HEK293 (cell line): Measurements from ENCODE around the gene LRRC26.
A peak's percentile ranks its signal among the peaks of the same experiment; 100 is the strongest.

Experiments used
- EGR2 ChIP-seq: fragments of 450-650 bp; formaldehyde crosslinking; IDR thresholded peaks from 2 replicates; pipeline ENCODE4 v1.5.1; 2016; ENCODE audit warnings: low read depth, missing biosample characterization, missing genetic modification characterization
- KLF10 ChIP-seq: fragments of 450-650 bp; IDR thresholded peaks from 2 replicates; pipeline ENCODE4 v1.5.1; 2018; ENCODE audit warnings: missing biosample characterization, mild to moderate bottlenecking, missing genetic modification characterization
- KLF9 ChIP-seq: fragments of 450-650 bp; formaldehyde crosslinking; IDR thresholded peaks from 2 replicates; pipeline ENCODE4 v1.5.1; 2016; ENCODE audit warnings: missing biosample characterization, missing genetic modification characterization, low read depth
- PRDM1 ChIP-seq: fragments of 450-650 bp; formaldehyde crosslinking; IDR thresholded peaks from 2 replicates; pipeline ENCODE4; 2016; ENCODE audit warnings: missing biosample characterization, missing genetic modification characterization
- SALL2 ChIP-seq: fragments of 450-650 bp; formaldehyde crosslinking; IDR thresholded peaks from 2 replicates; pipeline ENCODE4 v1.5.0; 2017; ENCODE audit warnings: missing biosample characterization, mild to moderate bottlenecking, missing genetic modification characterization, borderline replicate concordance
- ZBTB21 ChIP-seq: fragments of 450-650 bp; formaldehyde crosslinking; IDR thresholded peaks from 2 replicates; pipeline ENCODE4 v1.5.1; 2017; ENCODE audit warnings: missing biosample characterization, missing genetic modification characterization
- ZNF132 ChIP-seq: fragments of 450-650 bp; formaldehyde crosslinking; IDR thresholded peaks from 2 replicates; pipeline ENCODE4 v1.5.1; 2017; ENCODE audit warnings: missing biosample characterization, missing genetic modification characterization, borderline replicate concordance
- ZNF19 ChIP-seq: fragments of 450-650 bp; formaldehyde crosslinking; IDR thresholded peaks from 2 replicates; pipeline ENCODE4; 2016; ENCODE audit warnings: missing biosample characterization, missing genetic modification characterization, low read depth
- ZNF223 ChIP-seq: fragments of 450-650 bp; formaldehyde crosslinking; IDR thresholded peaks from 2 replicates; pipeline ENCODE4 v1.5.1; 2016; ENCODE audit warnings: missing biosample characterization, missing genetic modification characterization
- ZNF248 ChIP-seq: fragments of 450-650 bp; formaldehyde crosslinking; IDR thresholded peaks from 2 replicates; pipeline ENCODE4 v1.5.1; 2017; ENCODE audit warnings: missing biosample characterization, missing genetic modification characterization
- ZNF354C ChIP-seq: fragments of 450-650 bp; formaldehyde crosslinking; IDR thresholded peaks from 2 replicates; pipeline ENCODE4 v1.5.1; 2016; ENCODE audit warnings: missing biosample characterization, missing genetic modification characterization, low read depth, borderline replicate concordance
- ZNF37A ChIP-seq: fragments of 450-650 bp; IDR thresholded peaks from 2 replicates; pipeline ENCODE4 v1.5.1; 2018; ENCODE audit warnings: missing biosample characterization, missing genetic modification characterization
- ZNF426 ChIP-seq: fragments of 450-650 bp; formaldehyde crosslinking; IDR thresholded peaks from 2 replicates; pipeline ENCODE4 v1.5.1; 2017; ENCODE audit warnings: missing biosample characterization, missing genetic modification characterization, mild to moderate bottlenecking, inconsistent platforms, moderate library complexity
- ZNF585B ChIP-seq: fragments of 450-650 bp; formaldehyde crosslinking; IDR thresholded peaks from 2 replicates; pipeline ENCODE4 v1.5.1; 2016; ENCODE audit warnings: missing biosample characterization, missing genetic modification characterization
- ZNF596 ChIP-seq: fragments of 450-650 bp; IDR thresholded peaks from 2 replicates; pipeline ENCODE4 v1.5.0; 2018; ENCODE audit warnings: missing biosample characterization, mild to moderate bottlenecking, missing genetic modification characterization, moderate library complexity
- ZNF76 ChIP-seq: fragments of 450-650 bp; formaldehyde crosslinking; IDR thresholded peaks from 2 replicates; pipeline ENCODE4; 2016; ENCODE audit warnings: low read depth, missing biosample characterization, missing genetic modification characterization, borderline replicate concordance
- ZNF837 ChIP-seq: fragments of 450-650 bp; formaldehyde crosslinking; IDR thresholded peaks from 2 replicates; pipeline ENCODE4 v1.5.1; 2016; ENCODE audit warnings: missing biosample characterization, missing genetic modification characterization
- TF ChIP-seq, protein P1 (sequence below): fragments of 450-650 bp; formaldehyde crosslinking; conservative IDR thresholded peaks from 2 replicates; pipeline ENCODE4 v1.5.1; 2016; ENCODE audit warnings: low read depth, missing biosample characterization, missing genetic modification characterization
- TF ChIP-seq, protein P2 (sequence below): fragments of 450-650 bp; IDR thresholded peaks from 2 replicates; pipeline ENCODE4 v1.5.1; 2018; ENCODE audit warnings: missing biosample characterization, missing genetic modification characterization
- TF ChIP-seq, protein P3 (sequence below): fragments of 450-650 bp; formaldehyde crosslinking; IDR thresholded peaks from 2 replicates; pipeline ENCODE4 v1.5.1; 2017; ENCODE audit warnings: missing biosample characterization, mild to moderate bottlenecking, missing genetic modification characterization, moderate library complexity
- TF ChIP-seq, protein P4 (sequence below): fragments of 450-650 bp; formaldehyde crosslinking; IDR thresholded peaks from 2 replicates; pipeline ENCODE4 v1.5.1; 2016; ENCODE audit warnings: missing biosample characterization, missing genetic modification characterization
- TF ChIP-seq, protein P5 (sequence below): fragments of 450-650 bp; formaldehyde crosslinking; IDR thresholded peaks from 2 replicates; pipeline ENCODE4 v1.5.1; 2016; ENCODE audit warnings: missing biosample characterization, missing genetic modification characterization
- TF ChIP-seq, protein P6 (sequence below): fragments of 450-650 bp; formaldehyde crosslinking; optimal IDR thresholded peaks from 2 replicates; pipeline ENCODE3; 2016; ENCODE audit warnings: missing biosample characterization, mild to moderate bottlenecking, missing genetic modification characterization
- TF ChIP-seq, protein P7 (sequence below): fragments of 450-650 bp; formaldehyde crosslinking; IDR thresholded peaks from 2 replicates; pipeline ENCODE4 v1.5.1; 2016; ENCODE audit warnings: missing biosample characterization, missing genetic modification characterization

LRRC26 gene

DNA sequence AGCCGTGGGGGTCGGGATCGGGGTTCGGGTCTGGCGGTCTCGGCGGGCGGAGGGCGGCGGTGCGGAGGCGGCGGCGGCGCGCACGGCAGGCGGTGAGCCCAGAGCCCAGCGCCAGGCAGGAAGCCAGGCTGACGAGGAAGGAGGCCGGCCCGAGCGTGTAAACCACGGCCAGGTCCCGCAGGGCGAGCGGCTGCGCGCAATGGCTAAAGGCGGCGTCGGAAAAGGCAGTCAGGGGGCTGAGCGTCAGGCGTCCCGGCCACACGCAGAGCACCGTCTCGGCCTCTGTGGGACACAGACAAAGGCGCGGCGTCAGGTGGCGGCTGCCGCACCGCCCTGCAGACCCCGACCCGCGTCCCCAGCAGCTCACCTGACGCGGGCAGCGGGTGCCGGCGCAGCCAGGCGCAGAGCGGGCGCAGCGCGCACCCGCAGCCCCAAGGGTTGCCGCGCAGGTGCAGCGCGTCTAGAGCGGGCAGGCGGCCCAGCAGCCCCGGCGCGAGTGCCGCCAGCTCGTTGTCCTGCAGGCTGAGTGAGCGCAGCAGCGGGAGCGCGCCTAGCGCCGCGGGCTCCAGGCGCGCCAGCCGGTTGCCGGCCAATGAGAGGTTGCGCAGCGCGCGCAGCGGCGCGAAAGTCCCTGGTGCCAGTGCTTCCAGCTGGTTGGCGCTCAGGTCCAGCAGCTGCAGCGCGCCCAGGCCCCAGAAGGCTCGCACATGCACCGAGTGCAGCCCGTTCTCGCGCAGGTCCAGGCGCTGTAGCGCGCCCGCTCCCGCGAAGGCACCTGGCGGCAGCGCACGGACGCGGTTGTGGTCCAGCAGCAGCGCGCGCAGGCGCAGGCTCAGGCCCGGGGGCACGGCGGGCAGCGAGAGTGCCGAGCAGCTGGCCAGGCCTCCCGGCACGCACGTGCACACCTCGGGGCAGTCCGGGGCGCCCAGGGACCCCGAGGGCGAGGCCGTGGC lies 671 bp downstream of the LRRC26 start (continued):
- TF ChIP-seq, protein P1, sequence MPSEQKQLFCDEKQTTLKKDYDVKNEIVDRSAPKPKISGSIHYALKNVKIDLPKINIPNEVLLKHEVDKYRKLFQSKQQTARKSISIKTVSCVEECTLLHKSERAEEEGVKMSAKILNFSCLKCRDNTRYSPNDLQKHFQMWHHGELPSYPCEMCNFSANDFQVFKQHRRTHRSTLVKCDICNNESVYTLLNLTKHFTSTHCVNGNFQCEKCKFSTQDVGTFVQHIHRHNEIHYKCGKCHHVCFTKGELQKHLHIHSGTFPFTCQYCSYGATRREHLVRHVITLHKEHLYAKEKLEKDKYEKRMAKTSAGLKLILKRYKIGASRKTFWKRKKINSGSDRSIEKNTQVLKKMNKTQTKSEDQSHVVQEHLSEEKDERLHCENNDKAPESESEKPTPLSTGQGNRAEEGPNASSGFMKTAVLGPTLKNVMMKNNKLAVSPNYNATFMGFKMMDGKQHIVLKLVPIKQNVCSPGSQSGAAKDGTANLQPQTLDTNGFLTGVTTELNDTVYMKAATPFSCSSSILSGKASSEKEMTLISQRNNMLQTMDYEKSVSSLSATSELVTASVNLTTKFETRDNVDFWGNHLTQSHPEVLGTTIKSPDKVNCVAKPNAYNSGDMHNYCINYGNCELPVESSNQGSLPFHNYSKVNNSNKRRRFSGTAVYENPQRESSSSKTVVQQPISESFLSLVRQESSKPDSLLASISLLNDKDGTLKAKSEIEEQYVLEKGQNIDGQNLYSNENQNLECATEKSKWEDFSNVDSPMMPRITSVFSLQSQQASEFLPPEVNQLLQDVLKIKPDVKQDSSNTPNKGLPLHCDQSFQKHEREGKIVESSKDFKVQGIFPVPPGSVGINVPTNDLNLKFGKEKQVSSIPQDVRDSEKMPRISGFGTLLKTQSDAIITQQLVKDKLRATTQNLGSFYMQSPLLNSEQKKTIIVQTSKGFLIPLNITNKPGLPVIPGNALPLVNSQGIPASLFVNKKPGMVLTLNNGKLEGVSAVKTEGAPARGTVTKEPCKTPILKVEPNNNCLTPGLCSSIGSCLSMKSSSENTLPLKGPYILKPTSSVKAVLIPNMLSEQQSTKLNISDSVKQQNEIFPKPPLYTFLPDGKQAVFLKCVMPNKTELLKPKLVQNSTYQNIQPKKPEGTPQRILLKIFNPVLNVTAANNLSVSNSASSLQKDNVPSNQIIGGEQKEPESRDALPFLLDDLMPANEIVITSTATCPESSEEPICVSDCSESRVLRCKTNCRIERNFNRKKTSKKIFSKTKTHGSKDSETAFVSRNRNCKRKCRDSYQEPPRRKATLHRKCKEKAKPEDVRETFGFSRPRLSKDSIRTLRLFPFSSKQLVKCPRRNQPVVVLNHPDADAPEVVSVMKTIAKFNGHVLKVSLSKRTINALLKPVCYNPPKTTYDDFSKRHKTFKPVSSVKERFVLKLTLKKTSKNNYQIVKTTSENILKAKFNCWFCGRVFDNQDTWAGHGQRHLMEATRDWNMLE (tag by site-specific recombination): no peak
- TF ChIP-seq ZNF19 (tag by site-specific recombination): no peak
- TF ChIP-seq KLF10 (tag by site-specific recombination): no peak; the same call in 1 of the 2 replicates
- no peak for TF ChIP-seq ZNF248 (tag by site-specific recombination)
- peak; percentile 67 for TF ChIP-seq ZNF76 (tag by site-specific recombination)
- TF ChIP-seq ZNF223 (tag by site-specific recombination): no peak
- TF ChIP-seq ZNF37A (tag by site-specific recombination): no peak
- TF ChIP-seq, protein P2, sequence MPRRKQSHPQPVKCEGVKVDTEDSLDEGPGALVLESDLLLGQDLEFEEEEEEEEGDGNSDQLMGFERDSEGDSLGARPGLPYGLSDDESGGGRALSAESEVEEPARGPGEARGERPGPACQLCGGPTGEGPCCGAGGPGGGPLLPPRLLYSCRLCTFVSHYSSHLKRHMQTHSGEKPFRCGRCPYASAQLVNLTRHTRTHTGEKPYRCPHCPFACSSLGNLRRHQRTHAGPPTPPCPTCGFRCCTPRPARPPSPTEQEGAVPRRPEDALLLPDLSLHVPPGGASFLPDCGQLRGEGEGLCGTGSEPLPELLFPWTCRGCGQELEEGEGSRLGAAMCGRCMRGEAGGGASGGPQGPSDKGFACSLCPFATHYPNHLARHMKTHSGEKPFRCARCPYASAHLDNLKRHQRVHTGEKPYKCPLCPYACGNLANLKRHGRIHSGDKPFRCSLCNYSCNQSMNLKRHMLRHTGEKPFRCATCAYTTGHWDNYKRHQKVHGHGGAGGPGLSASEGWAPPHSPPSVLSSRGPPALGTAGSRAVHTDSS (tag by site-specific recombination): no peak
- no peak for TF ChIP-seq ZNF837 (tag by site-specific recombination)
- no peak for TF ChIP-seq ZNF132
- TF ChIP-seq ZNF354C (tag by site-specific recombination): no peak
- TF ChIP-seq SALL2: no peak
- TF ChIP-seq, protein P3, sequence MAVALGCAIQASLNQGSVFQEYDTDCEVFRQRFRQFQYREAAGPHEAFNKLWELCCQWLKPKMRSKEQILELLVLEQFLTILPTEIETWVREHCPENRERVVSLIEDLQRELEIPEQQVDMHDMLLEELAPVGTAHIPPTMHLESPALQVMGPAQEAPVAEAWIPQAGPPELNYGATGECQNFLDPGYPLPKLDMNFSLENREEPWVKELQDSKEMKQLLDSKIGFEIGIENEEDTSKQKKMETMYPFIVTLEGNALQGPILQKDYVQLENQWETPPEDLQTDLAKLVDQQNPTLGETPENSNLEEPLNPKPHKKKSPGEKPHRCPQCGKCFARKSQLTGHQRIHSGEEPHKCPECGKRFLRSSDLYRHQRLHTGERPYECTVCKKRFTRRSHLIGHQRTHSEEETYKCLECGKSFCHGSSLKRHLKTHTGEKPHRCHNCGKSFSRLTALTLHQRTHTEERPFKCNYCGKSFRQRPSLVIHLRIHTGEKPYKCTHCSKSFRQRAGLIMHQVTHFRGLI (tag by site-specific recombination): peak; percentile 76
- TF ChIP-seq KLF9 (tag by site-specific recombination): no peak
- TF ChIP-seq ZNF596 (tag by site-specific recombination): no peak
- no peak for TF ChIP-seq ZBTB21 (tag by site-specific recombination)
- TF ChIP-seq, protein P4, sequence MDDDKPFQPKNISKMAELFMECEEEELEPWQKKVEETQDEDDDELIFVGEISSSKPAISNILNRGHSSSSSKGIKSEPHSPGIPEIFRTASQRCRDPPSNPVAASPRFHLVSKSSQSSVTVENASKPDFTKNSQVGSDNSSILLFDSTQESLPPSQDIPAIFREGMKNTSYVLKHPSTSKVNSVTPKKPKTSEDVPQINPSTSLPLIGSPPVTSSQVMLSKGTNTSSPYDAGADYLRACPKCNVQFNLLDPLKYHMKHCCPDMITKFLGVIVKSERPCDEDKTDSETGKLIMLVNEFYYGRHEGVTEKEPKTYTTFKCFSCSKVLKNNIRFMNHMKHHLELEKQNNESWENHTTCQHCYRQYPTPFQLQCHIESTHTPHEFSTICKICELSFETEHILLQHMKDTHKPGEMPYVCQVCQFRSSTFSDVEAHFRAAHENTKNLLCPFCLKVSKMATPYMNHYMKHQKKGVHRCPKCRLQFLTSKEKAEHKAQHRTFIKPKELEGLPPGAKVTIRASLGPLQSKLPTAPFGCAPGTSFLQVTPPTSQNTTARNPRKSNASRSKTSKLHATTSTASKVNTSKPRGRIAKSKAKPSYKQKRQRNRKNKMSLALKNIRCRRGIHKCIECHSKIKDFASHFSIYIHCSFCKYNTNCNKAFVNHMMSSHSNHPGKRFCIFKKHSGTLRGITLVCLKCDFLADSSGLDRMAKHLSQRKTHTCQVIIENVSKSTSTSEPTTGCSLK (tag by site-specific recombination): no peak
- TF ChIP-seq EGR2 (tag by site-specific recombination): no peak
- TF ChIP-seq, protein P5, sequence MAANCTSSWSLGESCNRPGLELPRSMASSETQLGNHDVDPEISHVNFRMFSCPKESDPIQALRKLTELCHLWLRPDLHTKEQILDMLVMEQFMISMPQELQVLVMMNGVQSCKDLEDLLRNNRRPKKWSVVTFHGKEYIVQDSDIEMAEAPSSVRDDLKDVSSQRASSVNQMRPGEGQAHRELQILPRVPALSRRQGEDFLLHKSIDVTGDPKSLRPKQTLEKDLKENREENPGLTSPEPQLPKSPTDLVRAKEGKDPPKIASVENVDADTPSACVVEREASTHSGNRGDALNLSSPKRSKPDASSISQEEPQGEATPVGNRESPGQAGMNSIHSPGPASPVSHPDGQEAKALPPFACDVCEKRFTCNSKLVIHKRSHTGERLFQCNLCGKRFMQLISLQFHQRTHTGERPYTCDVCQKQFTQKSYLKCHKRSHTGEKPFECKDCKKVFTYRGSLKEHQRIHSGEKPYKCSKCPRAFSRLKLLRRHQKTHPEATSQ (tag by site-specific recombination): peak; percentile 37; the same call in 1 of the 2 replicates
- no peak for TF ChIP-seq PRDM1
- TF ChIP-seq, protein P6, sequence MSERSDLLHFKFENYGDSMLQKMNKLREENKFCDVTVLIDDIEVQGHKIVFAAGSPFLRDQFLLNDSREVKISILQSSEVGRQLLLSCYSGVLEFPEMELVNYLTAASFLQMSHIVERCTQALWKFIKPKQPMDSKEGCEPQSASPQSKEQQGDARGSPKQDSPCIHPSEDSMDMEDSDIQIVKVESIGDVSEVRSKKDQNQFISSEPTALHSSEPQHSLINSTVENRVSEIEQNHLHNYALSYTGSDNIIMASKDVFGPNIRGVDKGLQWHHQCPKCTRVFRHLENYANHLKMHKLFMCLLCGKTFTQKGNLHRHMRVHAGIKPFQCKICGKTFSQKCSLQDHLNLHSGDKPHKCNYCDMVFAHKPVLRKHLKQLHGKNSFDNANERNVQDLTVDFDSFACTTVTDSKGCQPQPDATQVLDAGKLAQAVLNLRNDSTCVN (tag by site-specific recombination): peak; percentile 93
- no peak for TF ChIP-seq ZNF585B (tag by site-specific recombination)
- TF ChIP-seq, protein P7, sequence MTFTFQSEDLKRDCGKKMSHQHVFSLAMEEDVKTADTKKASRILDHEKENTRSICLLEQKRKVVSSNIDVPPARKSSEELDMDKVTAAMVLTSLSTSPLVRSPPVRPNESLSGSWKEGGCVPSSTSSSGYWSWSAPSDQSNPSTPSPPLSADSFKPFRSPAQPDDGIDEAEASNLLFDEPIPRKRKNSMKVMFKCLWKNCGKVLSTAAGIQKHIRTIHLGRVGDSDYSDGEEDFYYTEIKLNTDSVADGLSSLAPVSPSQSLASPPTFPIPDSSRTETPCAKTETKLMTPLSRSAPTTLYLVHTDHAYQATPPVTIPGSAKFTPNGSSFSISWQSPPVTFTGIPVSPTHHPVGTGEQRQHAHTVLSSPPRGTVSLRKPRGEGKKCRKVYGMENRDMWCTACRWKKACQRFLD (tag by site-specific recombination): no peak
- no peak for TF ChIP-seq ZNF426 (tag by site-specific recombination)
